Parathyroid adenoma (tissue), 2 donors: ENCODE results near the gene GORASP1.

Experiments used
- H2AFZ ChIP-seq: fragments of 300-600 bp; sonication (generic); one replicate; pipeline ENCODE4 v1.7.0; 2017; ENCODE audit warnings: antibody characterized with exemption, mild to moderate bottlenecking
- H3K27ac ChIP-seq: fragments of 300-600 bp; sonication (generic); one replicate; pipeline ENCODE4 v1.7.0; 2017
- H3K27me3 ChIP-seq: fragments of 300-600 bp; sonication (generic); one replicate; pipeline ENCODE4 v1.7.0; 2017; ENCODE audit warnings: low read length; ENCODE audit not compliant: control insufficient read depth, insufficient read depth
- H3K36me3 ChIP-seq: fragments of 300-600 bp; sonication (generic); one replicate; pipeline ENCODE4 v1.7.0; 2017; ENCODE audit warnings: low read length; ENCODE audit not compliant: control insufficient read depth, insufficient read depth
- H3K4me1 ChIP-seq: fragments of 300-600 bp; sonication (generic); one replicate; pipeline ENCODE4 v1.7.0; 2017; ENCODE audit warnings: control low read depth
- H3K4me2 ChIP-seq: fragments of 300-600 bp; sonication (generic); one replicate; pipeline ENCODE4 v1.7.0; 2017; ENCODE audit warnings: low read length
- H3K4me3 ChIP-seq: fragments of 300-600 bp; sonication (generic); one replicate; pipeline ENCODE4 v1.7.0; 2017; ENCODE audit warnings: low read depth, low read length
- H3K79me2 ChIP-seq: fragments of 300-600 bp; sonication (generic); one replicate; pipeline ENCODE4 v1.7.0; 2017; ENCODE audit warnings: control low read depth
- H3K9ac ChIP-seq: fragments of 300-600 bp; sonication (generic); one replicate; pipeline ENCODE4 v1.7.0; 2017; ENCODE audit warnings: mild to moderate bottlenecking
- H3K9me3 ChIP-seq: fragments of 300-600 bp; sonication (generic); one replicate; pipeline ENCODE4 v1.7.0; 2017; ENCODE audit warnings: low read length; ENCODE audit not compliant: control insufficient read depth
- TF ChIP-seq, protein P1 (sequence below): fragments of 300-600 bp; sonication (generic); IDR thresholded peaks from one replicate; pipeline ENCODE4 v1.7.0; 2017; ENCODE audit warnings: antibody characterized with exemption, mild to moderate bottlenecking
- donor health status: primary hyperparathyroidism.

Gene GORASP1

DNA sequence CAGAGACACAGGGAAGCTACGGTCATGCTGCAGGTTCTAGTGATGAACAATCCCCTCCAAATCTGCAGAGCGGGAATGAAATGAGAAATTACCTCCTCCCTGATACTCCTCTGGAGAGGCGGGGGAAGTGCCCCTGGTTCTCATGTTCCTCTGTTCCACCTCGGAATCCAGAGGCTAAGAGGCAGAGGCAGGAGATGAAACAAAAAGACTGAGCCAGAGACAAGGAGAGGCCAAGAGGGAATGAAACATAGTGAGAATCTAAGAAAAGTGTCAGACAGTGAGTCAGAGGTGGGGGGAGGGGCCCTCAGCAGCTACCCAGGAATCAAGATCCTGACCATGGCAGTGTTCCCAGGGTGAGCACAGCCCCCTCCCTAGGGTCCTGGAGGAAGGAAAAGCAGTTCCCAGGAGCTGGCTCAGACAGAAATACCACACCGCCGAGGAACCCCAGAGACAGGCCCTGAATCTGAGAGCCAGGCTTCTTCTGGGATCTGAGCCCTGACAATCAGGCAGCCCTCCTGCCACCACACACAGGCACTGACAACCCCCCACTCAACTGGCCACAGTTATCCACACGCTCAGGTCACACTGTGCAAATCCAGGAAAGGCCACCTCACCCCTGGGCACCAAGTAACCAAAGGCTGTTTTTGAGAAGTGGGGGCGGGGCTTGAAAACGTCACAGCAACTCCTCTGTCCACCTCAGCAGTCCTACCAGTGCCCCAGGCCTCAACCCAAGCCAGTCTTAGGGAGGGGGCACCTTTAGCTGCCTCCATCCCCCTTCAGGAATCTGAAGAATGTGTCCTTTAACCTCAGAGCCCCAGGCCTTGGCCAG, 43.6 kb upstream of the GORASP1 start:
- Histone ChIP-seq H2AFZ (no peak overlapping the region), H3K27me3 (no peaks in the 10 kb centered on the region), H3K4me3 (peak overlapping the region; percentile 91), H3K27ac (peak overlapping the region; percentile 100), H3K4me2 (peak overlapping the region; percentile 89), H3K9me3 (no peaks in the 10 kb centered on the region), H3K79me2 (peaks cover 40% of the 10 kb centered on the region), H3K9ac (peak overlapping the region; percentile 55), H3K4me1 (peaks cover 61% of the 10 kb centered on the region), H3K36me3 (no peaks in the 10 kb centered on the region)
- TF ChIP-seq, protein P1, sequence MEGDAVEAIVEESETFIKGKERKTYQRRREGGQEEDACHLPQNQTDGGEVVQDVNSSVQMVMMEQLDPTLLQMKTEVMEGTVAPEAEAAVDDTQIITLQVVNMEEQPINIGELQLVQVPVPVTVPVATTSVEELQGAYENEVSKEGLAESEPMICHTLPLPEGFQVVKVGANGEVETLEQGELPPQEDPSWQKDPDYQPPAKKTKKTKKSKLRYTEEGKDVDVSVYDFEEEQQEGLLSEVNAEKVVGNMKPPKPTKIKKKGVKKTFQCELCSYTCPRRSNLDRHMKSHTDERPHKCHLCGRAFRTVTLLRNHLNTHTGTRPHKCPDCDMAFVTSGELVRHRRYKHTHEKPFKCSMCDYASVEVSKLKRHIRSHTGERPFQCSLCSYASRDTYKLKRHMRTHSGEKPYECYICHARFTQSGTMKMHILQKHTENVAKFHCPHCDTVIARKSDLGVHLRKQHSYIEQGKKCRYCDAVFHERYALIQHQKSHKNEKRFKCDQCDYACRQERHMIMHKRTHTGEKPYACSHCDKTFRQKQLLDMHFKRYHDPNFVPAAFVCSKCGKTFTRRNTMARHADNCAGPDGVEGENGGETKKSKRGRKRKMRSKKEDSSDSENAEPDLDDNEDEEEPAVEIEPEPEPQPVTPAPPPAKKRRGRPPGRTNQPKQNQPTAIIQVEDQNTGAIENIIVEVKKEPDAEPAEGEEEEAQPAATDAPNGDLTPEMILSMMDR, result no peak

DNA sequence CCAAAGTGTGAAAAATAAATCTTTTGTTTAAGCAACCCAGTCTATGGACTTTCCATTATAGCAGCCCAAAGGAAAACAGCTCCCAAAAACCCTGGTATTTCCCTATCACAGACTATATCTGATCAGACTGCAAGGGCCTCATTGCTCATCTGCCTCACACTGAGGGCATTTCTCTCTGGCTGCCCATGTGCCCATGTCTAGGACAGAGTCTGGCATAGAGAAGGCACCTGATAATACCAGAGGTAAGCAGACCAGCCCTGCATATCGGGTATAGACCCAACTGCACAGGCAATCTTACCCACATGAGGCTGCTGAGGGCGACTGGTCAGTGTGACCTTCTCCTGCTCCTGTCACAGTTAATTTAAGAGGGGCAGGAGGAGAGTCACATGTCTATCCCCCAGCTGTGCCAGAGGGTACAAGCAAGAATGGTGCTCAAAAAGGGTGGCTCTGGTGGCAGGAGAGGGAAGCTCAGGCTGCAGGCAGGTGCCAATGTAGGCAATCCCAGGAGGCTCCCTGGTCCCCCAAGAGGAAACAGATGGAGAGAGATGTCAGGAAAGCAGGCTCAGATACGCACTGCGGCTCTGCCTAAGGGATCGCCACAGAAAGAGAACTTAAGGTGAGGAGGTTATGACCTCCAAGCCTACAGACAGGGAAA, 42.8 kb upstream of the GORASP1 start:
- Histone ChIP-seq H3K27ac (peak overlapping the region; percentile 100), H3K27me3 (no peaks in the 10 kb centered on the region), H3K9ac (no peak overlapping the region), H3K79me2 (peaks cover 46% of the 10 kb centered on the region), H3K4me2 (peak overlapping the region; percentile 89), H2AFZ (no peak overlapping the region), H3K4me3 (peak overlapping the region; percentile 91), H3K4me1 (peaks cover 68% of the 10 kb centered on the region), H3K36me3 (no peaks in the 10 kb centered on the region), H3K9me3 (no peaks in the 10 kb centered on the region)
- TF ChIP-seq, protein P1, result peak; percentile 7

DNA sequence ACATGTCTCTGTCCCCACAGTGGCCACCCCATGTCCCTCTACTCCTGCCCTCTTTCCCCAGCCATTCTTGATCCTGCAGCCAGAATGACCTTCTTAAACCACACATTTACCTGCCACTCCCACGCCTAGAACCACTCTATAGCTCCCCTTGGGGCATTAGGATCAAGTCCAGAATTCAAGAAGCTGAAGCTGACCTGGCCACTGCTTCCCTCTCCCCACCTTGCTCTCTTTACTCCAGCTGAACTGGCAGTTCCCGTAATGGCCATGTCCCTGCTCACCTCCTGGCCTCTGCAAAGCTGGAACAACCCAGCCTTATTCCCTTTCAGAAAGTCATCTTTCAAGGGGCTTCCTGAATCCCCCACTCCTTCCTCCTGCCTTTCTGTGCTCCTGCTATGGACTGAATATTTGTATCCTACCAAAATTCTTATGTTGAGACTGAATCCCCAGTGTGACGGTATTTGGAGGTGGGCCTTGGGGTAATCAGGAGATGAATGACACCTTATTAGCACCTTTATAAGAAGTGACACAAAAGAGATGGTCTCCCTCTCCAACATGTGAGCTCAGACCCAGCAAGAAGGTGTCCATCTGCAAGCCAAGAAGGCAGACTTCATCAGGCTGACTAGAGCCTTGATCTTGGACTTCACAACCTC, 42.2 kb upstream of the GORASP1 start:
- H3K4me1 ChIP-seq, result peaks cover 68% of the 10 kb centered on the region
- H3K36me3 ChIP-seq, result no peaks in the 10 kb centered on the region
- no peak overlapping the region for H3K4me2 ChIP-seq
- H3K79me2 ChIP-seq, result peaks cover 50% of the 10 kb centered on the region
- H2AFZ ChIP-seq, result no peak overlapping the region
- H3K27ac ChIP-seq, result peak overlapping the region; percentile 100
- H3K9ac ChIP-seq, result no peak overlapping the region
- no peak overlapping the region for H3K4me3 ChIP-seq
- TF ChIP-seq, protein P1, result no peak
- H3K9me3 ChIP-seq, result no peaks in the 10 kb centered on the region
- H3K27me3 ChIP-seq, result no peaks in the 10 kb centered on the region

DNA sequence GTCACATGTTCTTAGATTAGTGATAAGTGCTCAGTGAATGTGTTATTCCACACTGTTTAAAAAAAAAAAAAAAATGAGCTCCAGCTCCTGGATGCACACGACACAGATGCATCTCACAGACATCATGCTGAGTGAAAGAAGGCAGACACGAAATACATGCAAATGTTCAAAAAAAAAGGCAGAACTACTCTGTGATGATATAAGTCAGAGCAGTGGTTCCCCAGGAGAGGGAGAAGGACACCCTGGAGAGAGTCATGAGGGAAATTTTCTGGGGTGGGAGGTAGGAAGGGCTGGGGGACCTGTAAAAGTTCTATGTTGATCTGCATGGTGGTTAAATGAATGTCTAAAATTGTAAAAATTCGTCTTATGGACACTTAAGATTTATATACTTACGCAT, 41.6 kb upstream of the GORASP1 start:
- Histone ChIP-seq H3K79me2 (peaks cover 53% of the 10 kb centered on the region), H3K27ac (peak overlapping the region; percentile 100), H3K9ac (no peak overlapping the region), H2AFZ (no peak overlapping the region), H3K4me3 (no peak overlapping the region), H3K4me1 (peaks cover 69% of the 10 kb centered on the region), H3K4me2 (no peak overlapping the region), H3K27me3 (no peaks in the 10 kb centered on the region), H3K9me3 (no peaks in the 10 kb centered on the region), H3K36me3 (no peaks in the 10 kb centered on the region)
- TF ChIP-seq, protein P1, result no peak
